Dermis blood vessel endothelial cell (primary cell): ENCODE data around the gene LTBP1. TPM values are rescaled to one million over a fixed set of nuclear protein-coding genes. Genes with fewer than 3 reads are reported as not detected.
"Not testable (repeated sequence)": the region's sequence is repeated elsewhere in the genome, so short reads cannot be mapped to it uniquely, and the experiment has no call there.

Experiments used
- DNase-seq: peaks from one replicate; pipeline ENCODE4 v3.0.0; 2010
- total RNA-seq: library from RNA; depleted of rRNA; stranded (reverse); fragments of >200 nt; gene quantifications from 2 replicates; pipeline ENCODE4 v1.2.3, GENCODE V29; 2014

LTBP1 gene
- total RNA-seq, 1 donor from 2014 or later: 37.9 TPM

DNA sequence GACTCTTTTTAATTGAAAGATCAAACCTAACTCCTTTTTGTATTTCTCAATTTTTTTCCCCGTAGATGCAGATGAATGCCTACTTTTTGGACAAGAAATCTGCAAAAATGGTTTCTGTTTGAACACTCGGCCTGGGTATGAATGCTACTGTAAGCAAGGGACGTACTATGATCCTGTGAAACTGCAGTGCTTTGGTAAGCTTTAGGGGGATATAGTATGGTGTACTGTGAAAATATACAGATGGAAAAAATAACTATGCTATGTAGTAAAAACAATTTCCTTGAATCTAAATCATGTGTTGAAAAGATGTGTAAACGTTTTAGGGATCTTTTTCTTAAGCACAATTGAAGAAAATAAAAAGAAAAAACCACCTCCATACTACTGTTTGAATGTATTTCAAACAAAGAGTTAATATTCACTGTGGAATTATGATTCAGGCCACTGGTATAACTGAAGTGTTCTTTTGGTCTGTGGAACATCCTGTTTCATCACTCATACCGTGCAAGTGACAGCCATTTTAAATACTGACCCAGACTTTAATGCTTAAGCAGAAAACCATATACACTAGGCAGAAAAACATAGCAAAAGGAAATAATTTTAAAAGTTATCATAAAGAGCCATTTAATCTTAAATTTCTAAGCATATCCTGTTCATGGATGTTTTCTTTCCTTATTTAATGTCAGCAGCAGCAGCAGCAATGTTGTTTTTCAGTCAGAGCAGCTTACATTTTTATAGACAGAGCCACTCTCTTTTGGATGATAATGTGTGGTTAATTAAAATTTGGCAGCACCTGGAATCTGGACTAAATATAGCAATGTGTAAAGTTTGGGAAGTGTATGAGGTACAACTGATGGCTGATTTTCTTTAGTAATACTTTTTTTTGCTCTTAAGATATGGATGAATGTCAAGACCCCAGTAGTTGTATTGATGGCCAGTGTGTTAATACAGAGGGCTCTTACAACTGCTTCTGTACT is 416.9 kb downstream of the LTBP1 start:
- peak; percentile 38 for DNase-seq

GRCh38 chr2:33365264-33365970 is 418.7 kb downstream of the LTBP1 start:
- no peak for DNase-seq

DNA sequence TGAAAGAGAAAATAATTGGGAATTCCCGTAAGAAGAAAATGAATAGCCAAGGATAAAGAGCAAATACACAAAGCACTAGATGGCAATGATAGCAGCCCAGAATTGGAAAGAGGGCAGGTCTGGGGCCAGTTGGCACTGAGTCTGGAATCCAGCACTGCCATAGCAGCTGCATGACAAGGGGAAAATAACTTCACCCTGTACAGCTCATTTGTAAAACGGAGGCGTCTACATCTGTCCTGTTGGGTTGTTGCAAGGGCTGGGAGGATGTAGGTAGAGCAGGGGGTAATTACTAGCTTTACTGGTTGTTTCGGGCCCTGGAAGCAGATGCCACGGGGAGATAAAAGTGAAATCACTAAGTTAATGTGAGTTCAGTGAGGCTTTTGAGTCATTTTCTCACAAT is 419.7 kb downstream of the LTBP1 start:
- peak; percentile 85 for DNase-seq

GRCh38 chr2:33368524-33368923 is 421.8 kb downstream of the LTBP1 start:
- not testable (repeated sequence) for DNase-seq

DNA sequence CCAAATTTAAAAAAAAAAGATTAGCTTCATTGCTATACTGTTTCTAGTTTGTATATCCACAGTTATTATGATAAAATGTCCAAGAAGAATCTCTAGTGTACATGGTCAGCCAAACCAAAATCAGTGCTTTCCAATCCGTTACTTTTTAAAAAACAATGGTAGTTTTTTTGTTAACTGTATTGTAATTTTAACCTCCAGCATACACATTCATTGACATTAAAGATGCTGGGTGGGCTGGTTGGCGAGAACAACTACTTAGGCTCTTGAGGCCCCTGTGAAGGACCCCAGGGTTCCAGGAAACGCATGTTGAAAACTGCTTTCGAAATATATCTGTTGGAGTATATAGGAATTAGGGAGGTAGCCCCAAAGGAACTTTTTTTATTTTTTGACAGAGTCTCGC is 422.4 kb downstream of the LTBP1 start:
- no peak for DNase-seq

DNA sequence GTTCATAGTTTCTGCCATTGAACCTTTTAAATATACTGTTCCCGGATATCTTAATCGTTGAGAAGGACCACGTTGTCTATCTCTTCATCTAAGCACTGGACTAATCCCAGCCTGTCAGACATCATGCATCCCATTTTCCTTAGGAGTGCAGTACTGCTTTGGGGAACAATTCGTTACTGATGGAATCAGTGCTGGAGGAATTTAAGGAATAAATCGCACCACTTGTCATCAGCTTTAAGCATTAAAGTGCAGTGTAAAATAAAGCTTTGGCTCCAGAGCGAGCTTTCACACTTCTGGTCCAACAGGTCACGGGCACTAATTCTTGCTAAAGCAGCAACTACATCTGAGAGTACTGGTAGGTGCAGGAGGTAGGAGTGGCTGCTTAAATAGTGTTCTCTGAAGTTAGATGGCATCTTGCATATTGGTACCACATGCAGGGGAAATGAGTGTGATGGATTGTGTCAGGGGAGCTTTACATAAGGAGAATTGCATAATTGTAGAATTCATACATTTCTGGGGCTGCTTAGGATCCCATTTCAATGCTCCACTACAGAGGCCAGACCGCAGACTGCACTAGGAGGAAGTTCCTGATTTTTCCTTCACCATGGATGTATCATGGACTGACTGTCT is 424.0 kb downstream of the LTBP1 start:
- DNase-seq: no peak

DNA sequence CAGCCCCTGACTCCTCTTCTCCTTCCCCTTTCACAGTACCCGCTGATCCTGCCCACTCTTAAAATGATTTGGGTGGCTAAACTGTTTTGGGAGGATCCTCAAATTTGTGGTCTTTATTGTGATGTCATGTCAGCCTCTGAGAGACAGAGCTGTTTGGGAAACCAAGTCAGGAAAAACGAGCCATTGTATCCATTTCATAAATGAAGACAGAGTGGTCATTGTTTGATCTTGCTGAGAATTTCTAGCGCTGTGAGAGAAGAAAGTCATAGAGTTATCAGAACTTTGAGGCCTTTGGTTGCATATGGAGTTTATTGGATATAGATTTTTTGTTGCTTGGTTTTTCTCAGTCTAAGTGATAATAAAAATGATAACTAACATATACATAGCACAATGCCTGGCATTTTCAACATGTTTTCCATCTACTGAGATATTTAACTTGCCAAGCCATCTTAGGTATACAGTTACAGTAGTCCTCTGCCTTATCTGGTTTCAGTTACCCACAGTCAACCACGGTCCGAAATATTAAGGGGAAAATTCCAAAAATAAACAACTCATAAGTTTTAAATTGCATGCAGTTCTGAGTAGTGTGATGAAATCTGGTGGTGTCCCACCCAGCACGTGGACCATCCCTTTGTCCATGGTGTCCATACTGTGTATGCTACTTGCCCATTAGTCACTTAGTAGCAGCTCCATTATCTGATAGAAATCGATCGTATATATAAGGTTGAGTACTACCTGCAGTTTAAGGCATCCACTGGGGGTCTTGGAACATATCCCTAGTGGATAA is 424.7 kb downstream of the LTBP1 start:
- DNase-seq: no peak

DNA sequence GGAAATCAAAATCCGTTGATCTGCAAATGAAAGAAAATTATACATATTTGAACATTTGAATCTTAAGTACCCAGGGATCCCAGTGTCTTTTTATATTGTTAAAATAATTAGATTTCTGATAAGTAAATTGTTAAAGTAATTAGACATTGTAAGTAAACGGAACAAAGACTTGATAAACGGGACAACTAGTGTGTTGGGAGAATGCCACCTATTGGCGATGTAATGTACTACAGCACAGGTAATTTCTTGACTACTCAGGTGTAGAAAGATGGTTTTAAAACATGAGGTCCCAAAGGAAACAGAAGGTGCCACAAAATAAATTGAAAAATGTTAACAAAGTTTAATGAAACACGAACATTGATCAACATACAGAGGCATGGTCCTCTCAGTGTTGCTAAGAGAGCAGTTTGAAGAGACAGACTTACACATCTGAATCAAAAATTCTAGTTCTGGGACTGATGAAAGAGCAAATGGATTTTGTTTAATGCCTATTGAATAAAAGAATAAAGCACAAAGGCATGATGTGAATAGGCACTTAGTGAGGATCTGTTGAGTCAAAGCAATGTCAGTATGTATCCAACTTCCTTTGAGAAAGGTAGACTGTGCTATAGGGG is 426.3 kb downstream of the LTBP1 start:
- DNase-seq: peak; percentile 84

DNA sequence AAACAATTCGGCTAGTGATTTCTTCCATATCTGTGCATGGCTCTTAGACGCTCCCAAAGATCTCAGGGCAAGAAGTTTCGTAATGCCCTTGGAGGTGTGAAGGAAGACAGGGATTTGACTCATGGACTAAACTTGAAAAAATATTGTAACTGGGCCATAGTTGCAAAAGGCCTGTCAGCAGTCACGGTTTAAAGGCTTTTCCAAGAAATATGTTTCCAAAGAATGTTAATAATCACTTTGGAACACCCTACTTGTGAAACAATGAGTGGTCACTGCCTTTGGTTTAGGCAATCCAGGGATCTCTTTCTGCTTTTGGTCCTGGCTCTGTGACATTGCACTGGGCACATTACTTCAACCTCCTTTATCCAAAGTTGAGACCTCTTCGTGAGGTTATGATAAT is 427.2 kb downstream of the LTBP1 start:
- DNase-seq: no peak

DNA sequence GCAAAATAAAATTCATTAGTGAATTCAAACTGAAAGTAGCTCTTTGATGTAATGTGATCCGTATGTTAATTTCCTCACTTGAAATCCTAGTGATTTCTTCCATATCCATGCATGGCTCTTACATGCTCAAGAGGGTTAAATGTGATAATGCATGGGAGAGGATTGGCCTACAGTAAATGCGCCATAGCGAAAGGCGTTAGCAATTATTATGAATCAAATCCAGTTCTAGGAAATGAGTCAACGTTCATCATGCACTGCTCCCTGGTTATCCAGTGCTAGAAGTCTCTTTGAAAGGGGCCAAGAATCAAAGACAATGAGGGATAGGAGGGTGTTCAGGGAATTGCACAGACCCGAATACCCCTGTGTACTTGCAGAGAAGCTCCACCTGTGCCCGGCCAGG is 428.3 kb downstream of the LTBP1 start:
- peak; percentile 88 for DNase-seq

DNA sequence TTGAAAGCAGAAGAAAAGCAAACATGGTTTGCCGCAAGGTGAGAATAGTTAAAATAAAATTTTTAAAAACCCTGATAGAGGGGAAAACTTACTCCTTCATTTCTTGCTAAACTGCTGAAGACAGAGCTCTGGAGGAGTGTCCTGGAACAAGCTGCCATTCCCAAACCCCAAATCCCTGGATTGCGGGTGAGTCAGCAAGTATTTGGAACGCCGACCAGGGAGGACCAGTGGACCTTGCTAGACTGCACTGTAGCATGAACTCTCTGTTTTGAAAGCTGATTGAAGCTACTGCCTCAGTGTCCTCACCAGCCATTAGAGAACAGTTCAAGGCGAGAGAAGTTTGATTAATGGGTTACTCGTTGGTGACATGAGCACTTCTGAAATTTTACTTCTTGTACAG is 430.3 kb downstream of the LTBP1 start:
- DNase-seq: no peak

DNA sequence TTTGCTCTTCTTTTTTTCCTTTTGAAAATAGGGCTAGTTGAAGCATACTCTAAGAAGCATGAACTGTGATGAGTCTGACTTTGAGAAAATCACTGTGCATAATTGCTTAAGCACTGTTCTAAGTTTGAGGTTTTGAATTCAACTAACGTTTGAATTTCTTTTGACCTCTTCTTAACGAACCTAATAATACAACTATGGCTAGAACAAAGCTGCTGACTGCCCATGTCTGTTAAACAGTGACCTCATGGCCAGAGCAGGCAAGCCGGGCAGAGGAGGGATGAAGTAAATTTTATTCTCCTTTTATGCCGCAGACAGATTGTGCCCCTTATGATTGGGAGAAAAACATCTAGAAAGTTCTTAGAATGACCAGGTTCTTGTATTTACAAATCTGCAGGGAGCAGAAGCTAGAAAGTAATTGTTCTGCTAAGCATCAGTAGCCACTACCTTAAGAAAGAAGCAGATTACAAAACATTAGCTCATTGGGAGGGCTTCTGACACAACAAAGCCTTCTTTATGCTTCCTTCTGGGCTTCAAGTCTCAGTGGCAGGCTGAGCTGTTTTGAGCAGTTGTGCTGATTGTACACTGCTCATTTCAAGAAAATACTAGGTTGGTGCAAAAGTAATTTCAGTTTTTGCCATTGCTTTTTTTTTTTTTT is 431.9 kb downstream of the LTBP1 start:
- DNase-seq: no peak

DNA sequence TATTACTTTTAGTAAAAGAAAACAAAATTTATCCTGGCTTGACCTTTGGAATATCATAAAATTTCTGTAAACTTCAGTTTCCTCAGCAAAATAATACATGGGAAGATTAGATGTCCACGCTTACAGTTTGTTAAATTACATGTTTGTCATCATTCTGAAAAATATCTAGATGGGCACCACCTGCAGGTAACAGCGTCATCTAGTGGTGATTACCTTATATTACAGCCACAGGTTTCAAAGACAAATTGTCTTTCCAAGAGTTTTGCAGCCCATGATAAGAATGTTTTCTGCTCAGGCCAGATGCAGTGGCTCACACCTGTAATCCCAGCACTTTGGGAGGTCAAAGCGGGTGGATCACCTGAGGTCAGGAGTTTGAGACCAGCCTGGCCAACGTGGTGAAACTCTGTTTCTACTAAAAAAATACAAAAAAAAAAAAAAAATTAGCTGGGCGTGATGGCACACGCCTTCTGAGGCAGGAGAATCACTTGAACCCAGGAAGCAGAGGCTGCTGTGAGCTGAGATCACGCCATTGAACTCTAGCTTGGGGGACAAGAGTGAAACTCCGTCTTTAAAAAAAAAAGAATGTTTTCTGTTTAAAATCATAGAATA is 433.4 kb downstream of the LTBP1 start:
- peak; percentile 26 for DNase-seq

DNA sequence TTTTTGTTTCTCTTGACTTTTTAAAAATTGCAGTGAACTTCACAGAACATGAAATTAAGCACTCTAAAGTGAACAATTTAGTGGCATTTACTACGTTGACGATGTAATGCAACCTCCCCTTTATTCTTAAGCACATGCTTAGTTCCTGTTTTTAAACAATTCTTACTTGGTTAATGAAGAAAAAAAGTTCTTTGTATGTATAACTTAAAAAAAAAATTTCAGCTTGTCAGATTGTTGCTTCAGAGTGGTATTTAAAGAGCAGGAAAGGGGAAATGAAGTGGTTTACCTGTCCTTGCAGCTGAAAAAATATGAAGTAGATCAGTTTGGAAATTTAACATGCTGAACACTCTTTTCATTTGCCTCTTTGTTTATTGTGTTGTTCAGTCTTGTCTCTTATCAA is 434.0 kb downstream of the LTBP1 start:
- no peak for DNase-seq

- no peak for DNase-seq
These were observed 434.6 kb downstream of the LTBP1 start for GRCh38 chr2:33381301-33381858.

- DNase-seq: no peak
These were observed 437.3 kb downstream of the LTBP1 start for GRCh38 chr2:33383855-33384598.

DNA sequence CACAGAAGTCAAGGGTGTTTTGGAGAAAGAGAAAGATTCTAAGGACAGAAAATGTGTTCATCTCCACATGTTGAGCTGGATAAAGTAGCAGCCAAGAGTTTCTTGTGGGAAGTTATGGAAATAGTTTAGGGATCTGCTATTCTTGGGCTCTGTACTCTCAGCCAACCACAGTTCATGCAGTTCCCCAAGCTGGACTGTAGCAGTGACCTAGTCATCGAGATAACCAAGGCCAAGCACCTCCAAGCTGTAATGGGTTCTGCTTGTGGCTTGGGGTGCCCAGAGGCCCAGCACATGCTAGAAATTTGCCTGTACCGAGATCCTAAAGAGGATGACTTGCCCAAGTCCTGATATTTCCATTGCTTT is 437.8 kb downstream of the LTBP1 start:
- DNase-seq: no peak

DNA sequence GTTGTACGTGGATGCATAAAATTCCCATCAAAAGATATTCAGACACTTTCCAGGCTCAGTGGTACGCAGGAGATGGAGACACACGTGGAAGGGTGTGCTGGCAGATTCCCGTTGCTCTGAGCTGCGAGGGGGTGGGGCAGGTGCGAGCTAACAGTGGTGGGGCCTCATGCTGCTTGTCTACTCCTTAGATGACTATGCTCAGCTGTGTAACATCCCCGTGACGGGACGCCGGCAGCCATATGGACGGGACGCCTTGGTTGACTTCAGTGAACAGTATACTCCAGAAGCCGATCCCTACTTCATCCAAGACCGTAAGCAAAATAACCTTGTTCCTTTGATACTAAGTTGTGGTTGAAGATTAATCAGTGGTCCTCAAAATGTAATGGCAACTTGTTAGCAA is 442.2 kb downstream of the LTBP1 start:
- DNase-seq: no peak

GRCh38 chr2:33389695-33390094 is 442.9 kb downstream of the LTBP1 start:
- not testable (repeated sequence) for DNase-seq
